HepG2 (cell line): ENCODE measurements around the gene NUDT21. TPM values are rescaled to one million over a fixed set of nuclear protein-coding genes. Genes with fewer than 3 reads are reported as not detected.
A peak's percentile ranks its signal among the peaks of the same experiment; 100 is the strongest.

Experiments
- ATAC-seq: fragments of 200-7000 bp; cut with Tn5 transposase; 3 replicates; pipeline ENCODE4 v1.9.1; 2020; ENCODE audit warnings: mild to moderate bottlenecking, moderate library complexity
- BruUV-seq: library from RNA; stranded (reverse); fragments of 400-500 nt; replicated peaks from 2 replicates; lab custom pipeline; 2021; lab: Mats Ljungman, UMichigan
- CTCF ChIA-PET: fragments of 300-600 bp; formaldehyde crosslinking; extraction: SDS; loops from one replicate; lab custom pipeline; 2021; ENCODE audit warnings: low total read pairs, inconsistent platforms, low intra/inter-chr PET ratio; lab: Yijun Ruan, JAX
- POLR2A ChIA-PET: fragments of 350-600 bp; sonication (Branson Sonifier 250); formaldehyde crosslinking; loops from one replicate; lab custom pipeline; 2020; ENCODE audit warnings: antibody characterized with exemption, inconsistent platforms; lab: Yijun Ruan, JAX
- DNase-seq: peaks from one replicate; pipeline ENCODE4 v3.0.0-alpha.2; 2015; ENCODE audit warnings: low spot score
- FAIRE-seq: peaks from 3 replicates; lab custom pipeline; 2011; peaks lifted over from hg19 to GRCh38; lab: Jason Lieb, UNC
- H2AFZ ChIP-seq: one replicate; pipeline ENCODE4 v1.6.1; 2011; ENCODE audit warnings: low read length, inconsistent platforms
- H3K27ac ChIP-seq: fragments of 300-600 bp; 3 replicates; pipeline ENCODE4 v1.8.0; 2011; ENCODE audit warnings: mixed run types, mild to moderate bottlenecking, mixed read lengths, low read length, inconsistent platforms; ENCODE audit not compliant: insufficient read depth; ENCODE audit errors: extremely low read length
- H3K27me3 ChIP-seq, 2 experiments: fragments of 200-600 bp in 1 of 2; 2 replicates in 1 of 2; 3 replicates in 1 of 2; pipeline versions ENCODE4 v1.6.0 to v1.8.0; 2011; ENCODE audit warnings: low read length in 2 of 2, mild to moderate bottlenecking in 2 of 2, moderate library complexity in 2 of 2, inconsistent platforms in 1 of 2; ENCODE audit not compliant: insufficient read depth in 2 of 2, control insufficient read depth in 1 of 2
- H3K36me3 ChIP-seq, 2 experiments: fragments of 200-600 bp in 1 of 2; replicated peaks in 1 of 2; 2 replicates in 1 of 2; 3 replicates in 1 of 2; pipeline versions ENCODE4 v1.5.1 to v1.8.0; 2011; ENCODE audit warnings: low read length in 2 of 2, inconsistent platforms in 1 of 2; ENCODE audit not compliant: insufficient read depth in 2 of 2, control insufficient read depth in 1 of 2
- H3K4me1 ChIP-seq: 2 replicates; pipeline ENCODE4 v1.5.1; 2012; ENCODE audit warnings: low read length, inconsistent platforms; ENCODE audit not compliant: insufficient read depth
- H3K4me2 ChIP-seq: 2 replicates; pipeline ENCODE4 v1.6.0; 2011; ENCODE audit warnings: low read depth, low read length, inconsistent platforms
- H3K4me3 ChIP-seq, 3 experiments: fragments of 200-600 bp in 1 of 3; sonication (generic), shearing (Covaris generic) in 1 of 3; replicated peaks in 1 of 3; 2 replicates each; pipeline ENCODE4 v1.5.1; 2011 to 2016; ENCODE audit warnings: low read length in 3 of 3, inconsistent platforms in 2 of 3, low read depth in 2 of 3, mild to moderate bottlenecking in 2 of 3, control low read depth in 1 of 3, mixed read lengths in 1 of 3; ENCODE audit not compliant: insufficient read depth in 1 of 3
- H3K79me2 ChIP-seq: one replicate; pipeline ENCODE4 v1.6.1; 2011; ENCODE audit warnings: low read length, inconsistent platforms; ENCODE audit not compliant: insufficient read depth
- H3K9ac ChIP-seq: 2 replicates; pipeline ENCODE4 v1.6.0; 2011; ENCODE audit warnings: mild to moderate bottlenecking, low read depth, low read length, inconsistent platforms; ENCODE audit not compliant: insufficient read depth
- H3K9me3 ChIP-seq: 2 replicates; pipeline ENCODE4 v1.5.1; 2012; ENCODE audit warnings: mild to moderate bottlenecking, low read length
- H4K20me1 ChIP-seq: 2 replicates; pipeline ENCODE4 v1.6.0; 2011; ENCODE audit warnings: inconsistent platforms, mild to moderate bottlenecking, low read length, moderate library complexity; ENCODE audit not compliant: insufficient read depth
- ELF3 ChIP-seq: IDR thresholded peaks from 2 replicates; pipeline ENCODE4 v1.6.1; 2016; ENCODE audit warnings: missing genetic modification reagents, missing compliant biosample characterization
- NR2F6 ChIP-seq, 2 experiments: IDR thresholded peaks; 2 replicates each; pipeline ENCODE4 v1.6.1; 2016; ENCODE audit warnings: antibody characterized with exemption in 1 of 2, mild to moderate bottlenecking in 1 of 2
- PHF21A ChIP-seq: sonication (generic); formaldehyde crosslinking; IDR thresholded peaks from 2 replicates; pipeline ENCODE4 v1.5.0; 2020; ENCODE audit warnings: mild to moderate bottlenecking, missing genetic modification reagents
- SALL1 ChIP-seq: sonication (generic); formaldehyde crosslinking; IDR thresholded peaks from 2 replicates; pipeline ENCODE4 v1.8.0; 2022; ENCODE audit warnings: mild to moderate bottlenecking, missing genetic modification reagents
- SNAI1 ChIP-seq: sonication (generic); formaldehyde crosslinking; IDR thresholded peaks from 2 replicates; pipeline ENCODE4 v1.5.0; 2020; ENCODE audit warnings: mild to moderate bottlenecking, missing genetic modification reagents, borderline replicate concordance
- TRAFD1 ChIP-seq: sonication (generic); formaldehyde crosslinking; IDR thresholded peaks from 2 replicates; pipeline ENCODE4 v1.5.1; 2020; ENCODE audit warnings: missing genetic modification reagents, mild to moderate bottlenecking, borderline replicate concordance
- ZHX2 ChIP-seq, 2 experiments: sonication (generic) in 1 of 2; formaldehyde crosslinking in 1 of 2; IDR thresholded peaks; 2 replicates each; pipeline versions ENCODE4 v1.6.1 to v1.9.0; 2014 to 2022; ENCODE audit warnings: antibody characterized with exemption in 1 of 2, borderline replicate concordance in 1 of 2, inconsistent platforms in 1 of 2, low read depth in 1 of 2, missing genetic modification reagents in 1 of 2
- ZMYM3 ChIP-seq: sonication (generic); formaldehyde crosslinking; IDR thresholded peaks from 2 replicates; pipeline ENCODE4 v1.5.1; 2020; ENCODE audit warnings: mild to moderate bottlenecking, missing genetic modification reagents
- ZNF460 ChIP-seq: sonication (generic); formaldehyde crosslinking; IDR thresholded peaks from 2 replicates; pipeline ENCODE4 v1.5.1; 2020; ENCODE audit warnings: missing genetic modification reagents, mild to moderate bottlenecking, borderline replicate concordance
- ZNF770 ChIP-seq: sonication (generic); formaldehyde crosslinking; IDR thresholded peaks from 2 replicates; pipeline ENCODE4 v1.5.0; 2020; ENCODE audit warnings: mild to moderate bottlenecking, missing genetic modification reagents
- WGBS: methylation state at CpG from one replicate; pipeline ENCODE4 v1.1.6; 2017; ENCODE audit warnings: low lambda C conversion rate; 5-methylcytosine and 5-hydroxymethylcytosine counted together
- in situ Hi-C: cut with HindIII; loops from 2 replicates; pipeline ENCODE4 v1.10.0; 2017; ENCODE audit warnings: low pct_unique_long_range_greater_than_20kb; ENCODE audit not compliant: extremely low pct_ligation_motif_present
- intact Hi-C: fragments of 100-400 bp; cut with micrococcal nuclease; formaldehyde crosslinking; loops from one replicate; pipeline ENCODE4 v1.10.0; 2022; ENCODE audit not compliant: unreplicated experiment
- polyA plus RNA-seq, 8 experiments: library from polyadenylated mRNA; depleted of rRNA in 3 of 8; stranded (reverse) in 7 of 8; unstranded in 1 of 8; fragments of >200 nt; fragmentation: Illumina TruSeq in 4 of 8; extraction: Trizol in 4 of 8; gene quantifications; 2 replicates each; pipeline versions ENCODE4 v1.2.1 to v1.2.3, GENCODE V29; 2011 to 2016; ENCODE audit warnings: low read depth in 4 of 8, missing spikeins in 1 of 8, mixed read lengths in 1 of 8; ENCODE audit not compliant: insufficient read depth in 1 of 8
- total RNA-seq, 5 experiments: library from RNA; depleted of rRNA; stranded (reverse); fragments of >200 nt; fragmentation: Illumina TruSeq; extraction: Trizol; gene quantifications; 2 replicates each; pipeline ENCODE4 v1.2.3, GENCODE V29; 2016; ENCODE audit warnings: low read depth in 1 of 5

NUDT21 gene
- total and polyA plus RNA-seq, 2 of the 13 experiments (the other 11 are each of a cell fraction or from before 2014, with no cell fraction given), result 177 to 210 TPM

GRCh38 chr16:56419740-56420548 lies 31.2 kb downstream of the NUDT21 start (continued):
- no peak for TF ChIP-seq ZHX2 (IDR thresholded peaks at IDR 0.05; ENCODE audit: low read depth)
- TF ChIP-seq ZHX2 (CRISPR knock-in tag; IDR thresholded peaks at IDR 0.05; ENCODE audit: borderline replicate concordance), result no peak
- TF ChIP-seq TRAFD1, result no peak

- Histone ChIP-seq H3K36me3 (peaks cover 5 to 24% of the 10 kb centered on the region in 2 experiments), H3K4me2 (no peak overlapping the region), H3K9ac (no peak overlapping the region), H3K9me3 (no peaks in the 10 kb centered on the region), H3K27ac (no peak overlapping the region), H3K79me2 (peaks cover 77% of the 10 kb centered on the region), H2AFZ (no peak overlapping the region), H3K4me3 (no peak overlapping the region), H3K4me1 (peaks cover 37% of the 10 kb centered on the region), H3K27me3 (no peaks in the 10 kb centered on the region), H4K20me1 (peaks cover under 1% of the 10 kb centered on the region; the same call in 1 of the 2 replicates)
- ATAC-seq (no peak), DNase-seq (no peak), FAIRE-seq (no peak)
- ChIA-PET CTCF (no interaction called here), POLR2A (no interaction called here)
- BruUV-seq, result no TSS peak
- intact Hi-C loops, result no loop called here
- 96% methylated on average over 4 of the region's 4 CpGs for WGBS
- in situ Hi-C loops, result no loop called here
- TF ChIP-seq ZNF770 (peak; percentile 91), ZMYM3 (CRISPR knock-in tag) (peak; percentile 49; the same call in 1 of the 2 replicates), PHF21A (CRISPR knock-in tag) (0 out of 2 replicates have a peak, but pooled peaks have one; percentile 13), NR2F6 (IDR thresholded peaks at IDR 0.05) (no peak), NR2F6 (CRISPR knock-in tag; IDR thresholded peaks at IDR 0.05) (peak; percentile 43; the same call in 1 of the 2 replicates), SNAI1 (no peak), ELF3 (no peak), ZNF460 (CRISPR knock-in tag) (peak; percentile 27; the same call in 1 of the 2 replicates), SALL1 (CRISPR knock-in tag) (0 out of 2 replicates have a peak, but pooled peaks have one; percentile 17)
Measured at GRCh38 chr16:56417138-56417537, 34.0 kb downstream of the NUDT21 start.
